Measurements from ENCODE around the gene IL1B. TPM values are rescaled to one million over a fixed set of nuclear protein-coding genes. Genes with fewer than 3 reads are reported as not detected.

The IL1B gene
- total and polyA plus RNA-seq, 2 donors (not counting 3 experiments of a cell fraction or from before 2014, with no cell fraction given) = 0.25 TPM; not detected in 1

DNA sequence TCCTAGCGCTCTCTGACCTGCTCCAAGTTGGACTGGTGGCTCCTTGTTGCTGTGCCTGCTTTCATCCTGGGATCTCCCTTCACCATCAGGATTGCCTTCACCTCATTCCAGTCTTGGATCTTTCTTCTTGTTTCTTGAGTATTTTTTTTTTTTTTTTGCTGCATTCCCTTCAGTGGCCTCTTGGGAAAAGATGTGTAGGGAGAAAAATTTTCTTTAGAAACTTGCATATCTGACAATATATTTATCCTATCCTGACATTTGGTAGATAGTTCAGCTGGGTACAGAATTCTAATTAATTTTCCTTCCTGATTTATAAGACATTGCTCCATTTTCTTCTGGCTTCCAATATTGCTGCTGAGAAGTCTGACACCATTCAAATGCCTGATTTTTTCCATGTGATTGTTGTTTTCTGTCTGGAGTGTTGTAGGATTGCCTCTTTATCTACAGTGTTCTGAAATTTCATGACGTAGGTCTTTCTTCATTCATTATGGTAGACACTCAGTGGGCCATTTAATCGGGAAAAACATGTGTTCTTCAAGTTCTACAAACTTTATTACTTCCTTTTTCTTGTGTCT lies 29.3 kb downstream of the IL1B start:
- H3K4me2 ChIP-seq (ENCODE audit: insufficient read depth, low read length) = no peak overlapping the region
- no peaks in the 10 kb centered on the region for H3K9me3 ChIP-seq (replicated peaks; ENCODE audit: control insufficient read depth, insufficient read depth, low read length)
- POLR2A ChIA-PET = no interaction called here
- DNase-seq (ENCODE audit: low read depth, low spot score) (no peak), FAIRE-seq (no peak)
- no peaks in the 10 kb centered on the region for H4K20me1 ChIP-seq (replicated peaks; ENCODE audit: control insufficient read depth, extremely low read depth, insufficient read depth, low read length)
- no TSS peak for BruUV-seq (replicated peaks)
- TF ChIP-seq, protein P1, sequence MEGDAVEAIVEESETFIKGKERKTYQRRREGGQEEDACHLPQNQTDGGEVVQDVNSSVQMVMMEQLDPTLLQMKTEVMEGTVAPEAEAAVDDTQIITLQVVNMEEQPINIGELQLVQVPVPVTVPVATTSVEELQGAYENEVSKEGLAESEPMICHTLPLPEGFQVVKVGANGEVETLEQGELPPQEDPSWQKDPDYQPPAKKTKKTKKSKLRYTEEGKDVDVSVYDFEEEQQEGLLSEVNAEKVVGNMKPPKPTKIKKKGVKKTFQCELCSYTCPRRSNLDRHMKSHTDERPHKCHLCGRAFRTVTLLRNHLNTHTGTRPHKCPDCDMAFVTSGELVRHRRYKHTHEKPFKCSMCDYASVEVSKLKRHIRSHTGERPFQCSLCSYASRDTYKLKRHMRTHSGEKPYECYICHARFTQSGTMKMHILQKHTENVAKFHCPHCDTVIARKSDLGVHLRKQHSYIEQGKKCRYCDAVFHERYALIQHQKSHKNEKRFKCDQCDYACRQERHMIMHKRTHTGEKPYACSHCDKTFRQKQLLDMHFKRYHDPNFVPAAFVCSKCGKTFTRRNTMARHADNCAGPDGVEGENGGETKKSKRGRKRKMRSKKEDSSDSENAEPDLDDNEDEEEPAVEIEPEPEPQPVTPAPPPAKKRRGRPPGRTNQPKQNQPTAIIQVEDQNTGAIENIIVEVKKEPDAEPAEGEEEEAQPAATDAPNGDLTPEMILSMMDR (IDR thresholded peaks at IDR 0.05; ENCODE audit: extremely low read depth in 1 of 2, insufficient read depth in 1 of 2, low read depth in 1 of 2, low read length in 2 of 2) = no peak
- TF ChIP-seq POLR2AphosphoS5 (IDR thresholded peaks at IDR 0.05; ENCODE audit: insufficient read depth, low read depth, low read length) = no peak
- TF ChIP-seq MYC (IDR thresholded peaks at IDR 0.05; ENCODE audit: low read depth, low read length) = no peak
- no peak for TF ChIP-seq JUN (IDR thresholded peaks at IDR 0.05; ENCODE audit: borderline replicate concordance, insufficient read depth, insufficient read length, low read depth)
- TF ChIP-seq GATA2 (IDR thresholded peaks at IDR 0.05; ENCODE audit: insufficient read depth, insufficient read length, low read depth, low read length) = no peak
- no peak for TF ChIP-seq POLR2A (IDR thresholded peaks at IDR 0.05; ENCODE audit: low read depth, low read length)
- no peak for TF ChIP-seq EZH2 (IDR thresholded peaks at IDR 0.05; ENCODE audit: borderline replicate concordance, low read depth, low read length, severe bottlenecking)
- TF ChIP-seq, protein P2, sequence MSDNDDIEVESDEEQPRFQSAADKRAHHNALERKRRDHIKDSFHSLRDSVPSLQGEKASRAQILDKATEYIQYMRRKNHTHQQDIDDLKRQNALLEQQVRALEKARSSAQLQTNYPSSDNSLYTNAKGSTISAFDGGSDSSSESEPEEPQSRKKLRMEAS (IDR thresholded peaks at IDR 0.05; ENCODE audit: insufficient read depth, insufficient read length) = no peak
- no peaks in the 10 kb centered on the region for H3K79me2 ChIP-seq (ENCODE audit: control insufficient read depth, insufficient read depth, low read length)
- H3K36me3 ChIP-seq (ENCODE audit: control insufficient read depth in 2 of 2, extremely low read depth in 1 of 2, insufficient read depth in 2 of 2, low read length in 2 of 2) = no peaks in the 10 kb centered on the region
- dilution Hi-C loops (cut with MboI; ENCODE audit: extremely low pct_ligation_motif_present, low sequenced_read_pairs) = no loop called here
- no peaks in the 10 kb centered on the region for H3K27me3 ChIP-seq (ENCODE audit: control insufficient read depth in 2 of 2, insufficient read depth in 2 of 2, low read length in 2 of 2)
- CTCF ChIA-PET = interaction anchor here (1.2 to 2.4 kb wide), 3 partner anchors 20 to 78 kb away, joined by 3 to 6 read pairs (median 5); no protein-coding TSS in a partner anchor
- intact Hi-C loops (cut with micrococcal nuclease) = loop anchor here (1.0 kb wide), 1 partner anchor 43 kb away; the partner anchor contains the start of gene CKAP2L
- H3K9me1 ChIP-seq (replicated peaks; ENCODE audit: control insufficient read depth, extremely low read depth, insufficient read depth, low read length) = no peaks in the 10 kb centered on the region
- H3K9ac ChIP-seq (replicated peaks; ENCODE audit: extremely low read depth, insufficient read depth, low read length) = no peak overlapping the region
- no peak overlapping the region for H2AFZ ChIP-seq (ENCODE audit: low read depth, low read length)
- H3K4me3 ChIP-seq (replicated peaks in 1 of 3; ENCODE audit: insufficient read depth in 1 of 3, low read depth in 1 of 3, low read length in 3 of 3) = no peak overlapping the region
- H3K27ac ChIP-seq (ENCODE audit: insufficient read depth, low read depth, low read length) = no peak overlapping the region
- peaks cover 11% of the 10 kb centered on the region for H3K4me1 ChIP-seq (ENCODE audit: control insufficient read depth, extremely low read depth, insufficient read depth, low read length)
